ENCODE measurements around the gene GALNT17. TPM values are rescaled to one million over a fixed set of nuclear protein-coding genes. Genes with fewer than 3 reads are reported as not detected.

Gene GALNT17
- total RNA-seq (10 to 100 TPM in 1 of 2 donors, 1 to 10 TPM in 1; 5.8 to 22.4 TPM), polyA plus RNA-seq (1 to 10 TPM; 1.3 to 2.3 TPM)
- long read RNA-seq, donor 1, partial matches to known transcripts = 19 of 42 reads
- long read RNA-seq, donor 1, other reads (novel, unspliced or antisense) = 19 of 42 reads
- long read RNA-seq, donor 2, partial matches to known transcripts = 2 of 9 reads
- long read RNA-seq, donor 2, other reads (novel, unspliced or antisense) = 7 of 9 reads

DNA sequence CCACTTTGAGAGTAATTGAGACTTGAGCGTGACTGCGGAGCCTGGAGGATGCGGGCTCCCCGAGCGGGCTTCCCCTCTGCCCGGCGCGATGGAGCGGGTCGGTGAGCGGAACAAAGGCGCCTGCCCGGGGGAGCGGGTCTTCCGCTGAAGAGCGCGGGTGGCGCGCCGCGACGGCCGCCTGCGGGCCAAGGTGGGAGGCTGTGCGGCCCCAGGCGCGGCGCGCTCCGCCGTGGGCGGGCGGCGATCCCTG lies at the start of gene GALNT17:
TSS of gene GALNT17 (plus strand) at position 18 of the 250 bp plus-strand sequence.
- Histone ChIP-seq H3K27me3 (ENCODE audit: control insufficient read depth in 1 of 2, insufficient read depth in 2 of 2, low read length in 1 of 2) (no peaks in the 10 kb centered on the region), H3K4me3 (ENCODE audit: low read length in 2 of 2) (peak within 1 kb of the TSS; percentile 55 to 56), H3K27ac (ENCODE audit: low read depth in 1 of 2, low read length in 2 of 2) (no peak within 1 kb of the TSS), H3K4me1 (ENCODE audit: control insufficient read depth in 1 of 2, insufficient read depth in 2 of 2, low read length in 2 of 2) (no peaks in the 10 kb centered on the region), H3K36me3 (ENCODE audit: control insufficient read depth in 1 of 2, insufficient read depth in 2 of 2, low read length in 1 of 2) (no peaks in the 10 kb centered on the region), H3K9me3 (ENCODE audit: control insufficient read depth, low read length) (no peaks in the 10 kb centered on the region)
- DNase-seq = no peak
- WGBS, 2 donors = 0 to 1% methylated on average over 15 to 34 of the region's 34 CpGs
- peak; percentile 24 for ATAC-seq (ENCODE audit: low FRiP score)
- intact Hi-C loops (cut with DNase I) = loop anchor here (5.0 to 10.0 kb wide), 5 partner anchors 103 to 603 kb away; no protein-coding TSS in a partner anchor

DNA sequence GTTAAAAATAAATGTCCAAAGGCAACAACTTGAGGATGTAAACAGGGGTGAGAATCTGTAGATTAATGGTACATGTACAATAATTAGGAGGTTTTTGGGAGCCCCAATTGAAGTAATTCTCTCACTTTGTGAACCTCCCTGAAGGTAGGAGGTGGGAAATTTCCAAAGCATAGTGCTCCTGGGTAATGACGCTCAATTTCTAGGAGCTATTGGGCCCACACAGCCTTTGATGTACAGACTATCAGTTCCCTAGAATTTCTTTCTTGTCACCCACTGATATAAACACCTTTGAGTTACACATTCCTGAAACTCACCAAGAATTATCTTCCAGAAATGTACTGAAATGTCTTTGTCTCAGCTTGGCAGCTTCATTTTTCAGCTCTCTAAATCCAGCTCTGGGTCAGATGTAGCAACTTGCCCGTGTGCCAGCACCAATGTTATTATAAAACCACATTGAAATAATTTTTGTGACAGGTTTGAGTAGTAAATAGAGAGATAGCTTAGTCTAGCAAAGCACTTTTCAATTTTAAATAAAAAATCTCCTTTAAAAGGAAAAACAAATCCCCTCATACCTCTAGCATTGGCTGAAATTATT lies 36.6 kb upstream of the GALNT17 start:
- 42 to 44% methylated on average over 2 of the region's 2 CpGs for WGBS, 2 donors
- Histone ChIP-seq H3K36me3 (ENCODE audit: control insufficient read depth in 1 of 2, insufficient read depth in 2 of 2, low read length in 1 of 2) (no peaks in the 10 kb centered on the region), H3K4me1 (ENCODE audit: control insufficient read depth in 1 of 2, insufficient read depth in 2 of 2, low read length in 2 of 2) (no peaks in the 10 kb centered on the region), H3K9me3 (ENCODE audit: control insufficient read depth, low read length) (peaks cover 2% of the 10 kb centered on the region), H3K27ac (ENCODE audit: low read depth in 1 of 2, low read length in 2 of 2) (no peak overlapping the region), H3K27me3 (ENCODE audit: control insufficient read depth in 1 of 2, insufficient read depth in 2 of 2, low read length in 1 of 2) (no peaks in the 10 kb centered on the region), H3K4me3 (ENCODE audit: low read length in 2 of 2) (no peak overlapping the region)
- ATAC-seq (ENCODE audit: low FRiP score) (no peak), DNase-seq (no peak)
- intact Hi-C loops (cut with DNase I) = no loop called here

DNA sequence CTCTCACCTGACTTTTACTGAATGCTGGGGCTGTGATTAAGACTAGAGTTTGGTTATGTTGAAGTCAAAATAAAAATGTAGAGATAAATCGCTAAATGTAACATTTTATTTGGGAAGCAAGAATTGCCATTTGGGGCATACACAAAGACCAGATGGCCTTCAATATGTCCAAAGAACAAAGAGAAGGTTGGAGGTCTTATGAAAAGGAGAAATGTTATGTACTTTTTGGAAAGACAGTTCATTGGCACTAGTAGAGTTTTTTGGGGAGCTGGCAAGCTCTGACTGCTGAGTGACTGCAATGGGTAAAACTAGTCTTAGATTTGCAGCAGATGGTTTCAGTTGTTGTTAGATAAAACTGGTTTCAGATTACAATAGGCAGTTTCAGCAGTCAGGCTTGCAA lies 35.6 kb upstream of the GALNT17 start:
- H3K27ac ChIP-seq (ENCODE audit: low read depth in 1 of 2, low read length in 2 of 2) = no peak overlapping the region
- no peaks in the 10 kb centered on the region for H3K27me3 ChIP-seq (ENCODE audit: control insufficient read depth in 1 of 2, insufficient read depth in 2 of 2, low read length in 1 of 2)
- intact Hi-C loops (cut with DNase I) = no loop called here
- no peak overlapping the region for H3K4me3 ChIP-seq (ENCODE audit: low read length in 2 of 2)
- 74 to 86% methylated on average over 1 of the region's 1 CpG for WGBS, 2 donors
- no peak for DNase-seq
- no peaks in the 10 kb centered on the region for H3K36me3 ChIP-seq (ENCODE audit: control insufficient read depth in 1 of 2, insufficient read depth in 2 of 2, low read length in 1 of 2)
- H3K9me3 ChIP-seq (ENCODE audit: control insufficient read depth, low read length) = peaks cover 2% of the 10 kb centered on the region
- H3K4me1 ChIP-seq (ENCODE audit: control insufficient read depth in 1 of 2, insufficient read depth in 2 of 2, low read length in 2 of 2) = no peaks in the 10 kb centered on the region
- ATAC-seq (ENCODE audit: low FRiP score) = no peak

DNA sequence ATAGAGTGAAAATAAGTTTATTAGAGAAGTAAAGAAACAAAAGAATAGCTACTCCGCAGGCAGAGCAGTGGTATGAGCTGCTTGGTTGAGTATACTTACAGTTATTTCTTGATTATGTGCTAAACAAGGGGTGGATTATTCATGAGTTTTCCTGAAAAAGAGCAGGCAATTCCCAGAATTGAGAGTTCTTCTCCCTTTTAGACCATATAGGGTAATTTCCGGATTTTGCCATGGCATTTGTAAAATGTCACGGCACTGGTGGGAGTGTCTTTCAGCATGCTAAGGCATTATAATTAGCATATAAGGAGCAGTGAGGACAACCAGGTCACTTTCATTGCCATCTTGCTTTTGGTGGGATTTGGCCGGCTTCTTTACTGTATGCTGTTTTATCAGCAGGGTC lies 25.7 kb upstream of the GALNT17 start:
- H3K9me3 ChIP-seq (ENCODE audit: control insufficient read depth, low read length) = no peaks in the 10 kb centered on the region
- WGBS, 2 donors = 80 to 84% methylated on average over 4 of the region's 4 CpGs
- H3K36me3 ChIP-seq (ENCODE audit: control insufficient read depth in 1 of 2, insufficient read depth in 2 of 2, low read length in 1 of 2) = no peaks in the 10 kb centered on the region
- no peak for DNase-seq
- no peak overlapping the region for H3K27ac ChIP-seq (ENCODE audit: low read depth in 1 of 2, low read length in 2 of 2)
- no peak overlapping the region for H3K4me3 ChIP-seq (ENCODE audit: low read length in 2 of 2)
- H3K4me1 ChIP-seq (ENCODE audit: control insufficient read depth in 1 of 2, insufficient read depth in 2 of 2, low read length in 2 of 2) = no peaks in the 10 kb centered on the region
- no peaks in the 10 kb centered on the region for H3K27me3 ChIP-seq (ENCODE audit: control insufficient read depth in 1 of 2, insufficient read depth in 2 of 2, low read length in 1 of 2)
- no peak for ATAC-seq (ENCODE audit: low FRiP score)
- intact Hi-C loops (cut with DNase I) = no loop called here

DNA sequence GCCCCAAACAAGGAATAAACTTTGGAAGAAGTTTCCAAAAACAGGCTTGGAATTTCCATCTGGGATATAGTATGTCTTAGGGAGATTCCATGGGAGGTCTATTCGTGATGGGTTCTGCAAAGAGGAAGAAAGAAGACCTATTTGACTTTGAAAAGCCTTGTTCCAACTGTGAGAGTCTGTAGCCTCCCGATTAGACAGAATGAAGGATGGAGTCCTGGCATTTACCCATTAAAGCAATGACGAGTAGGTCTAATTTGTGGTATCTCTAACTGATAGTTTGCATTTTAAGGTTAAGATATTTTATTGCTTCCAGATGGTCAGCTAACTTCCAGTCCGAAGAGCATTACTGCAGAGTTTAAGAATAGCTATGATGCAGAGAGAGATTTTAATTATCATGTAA lies 19.5 kb upstream of the GALNT17 start:
- Histone ChIP-seq H3K27ac (ENCODE audit: low read depth in 1 of 2, low read length in 2 of 2) (no peak overlapping the region), H3K4me1 (ENCODE audit: control insufficient read depth in 1 of 2, insufficient read depth in 2 of 2, low read length in 2 of 2) (no peaks in the 10 kb centered on the region), H3K4me3 (ENCODE audit: low read length in 2 of 2) (no peak overlapping the region), H3K36me3 (ENCODE audit: control insufficient read depth in 1 of 2, insufficient read depth in 2 of 2, low read length in 1 of 2) (no peaks in the 10 kb centered on the region), H3K27me3 (ENCODE audit: control insufficient read depth in 1 of 2, insufficient read depth in 2 of 2, low read length in 1 of 2) (no peaks in the 10 kb centered on the region), H3K9me3 (ENCODE audit: control insufficient read depth, low read length) (no peaks in the 10 kb centered on the region)
- intact Hi-C loops (cut with DNase I) = no loop called here
- WGBS, 2 donors = 24 to 25% methylated on average over 4 of the region's 4 CpGs
- ATAC-seq (ENCODE audit: low FRiP score) (no peak), DNase-seq (no peak)

DNA sequence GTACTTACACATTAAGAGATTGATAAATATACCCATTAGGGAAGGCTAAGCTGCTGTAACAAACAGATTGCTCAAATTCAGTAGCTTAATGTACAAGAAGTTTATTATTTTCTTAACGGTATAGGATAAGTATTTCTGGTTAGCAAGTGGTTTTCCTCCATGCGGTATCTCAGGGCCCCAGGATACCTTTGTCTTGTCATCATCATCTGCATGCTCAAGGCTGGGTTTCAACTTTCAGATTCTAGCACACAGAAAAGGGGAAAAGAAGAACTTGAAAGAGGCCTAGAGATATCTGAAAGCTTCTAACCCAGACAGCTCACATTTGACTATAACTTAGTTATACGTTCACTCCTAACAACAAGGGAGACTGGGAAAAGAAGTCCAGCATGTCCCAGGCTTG lies 11.8 kb upstream of the GALNT17 start:
- Histone ChIP-seq H3K36me3 (ENCODE audit: control insufficient read depth in 1 of 2, insufficient read depth in 2 of 2, low read length in 1 of 2) (no peaks in the 10 kb centered on the region), H3K27me3 (ENCODE audit: control insufficient read depth in 1 of 2, insufficient read depth in 2 of 2, low read length in 1 of 2) (no peaks in the 10 kb centered on the region), H3K9me3 (ENCODE audit: control insufficient read depth, low read length) (no peaks in the 10 kb centered on the region), H3K4me1 (ENCODE audit: control insufficient read depth in 1 of 2, insufficient read depth in 2 of 2, low read length in 2 of 2) (no peaks in the 10 kb centered on the region), H3K27ac (ENCODE audit: low read depth in 1 of 2, low read length in 2 of 2) (no peak overlapping the region), H3K4me3 (ENCODE audit: low read length in 2 of 2) (no peak overlapping the region)
- intact Hi-C loops (cut with DNase I) = no loop called here
- WGBS, 2 donors = 95 to 96% methylated on average over 3 of the region's 3 CpGs
- DNase-seq (no peak), ATAC-seq (ENCODE audit: low FRiP score) (no peak)

DNA sequence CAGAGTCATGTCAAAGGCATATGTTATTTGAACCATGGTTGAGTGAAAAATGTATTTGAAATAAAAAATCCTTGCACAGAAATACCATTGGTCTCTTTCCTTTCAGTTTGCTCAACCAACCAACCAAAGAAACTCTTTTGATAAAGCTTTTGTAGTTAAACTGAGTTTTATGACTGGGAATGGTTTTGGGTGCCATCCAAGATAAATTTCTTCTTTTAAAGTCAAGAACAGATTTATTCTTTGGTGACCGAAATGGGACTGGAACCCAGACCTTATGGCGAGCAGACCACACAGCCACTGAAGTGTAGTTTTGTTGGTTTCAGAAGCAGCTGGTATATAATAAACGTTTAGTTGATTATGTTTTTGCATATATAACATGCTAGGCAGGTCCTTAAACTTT lies 2.8 kb upstream of the GALNT17 start:
- Histone ChIP-seq H3K9me3 (ENCODE audit: control insufficient read depth, low read length) (no peaks in the 10 kb centered on the region), H3K27me3 (ENCODE audit: control insufficient read depth in 1 of 2, insufficient read depth in 2 of 2, low read length in 1 of 2) (no peaks in the 10 kb centered on the region), H3K4me1 (ENCODE audit: control insufficient read depth in 1 of 2, insufficient read depth in 2 of 2, low read length in 2 of 2) (no peaks in the 10 kb centered on the region), H3K4me3 (ENCODE audit: low read length in 2 of 2) (no peak overlapping the region), H3K36me3 (ENCODE audit: control insufficient read depth in 1 of 2, insufficient read depth in 2 of 2, low read length in 1 of 2) (no peaks in the 10 kb centered on the region), H3K27ac (ENCODE audit: low read depth in 1 of 2, low read length in 2 of 2) (no peak overlapping the region)
- WGBS, 2 donors = 29 to 39% methylated on average over 3 of the region's 3 CpGs
- no peak for ATAC-seq (ENCODE audit: low FRiP score)
- DNase-seq = no peak
- intact Hi-C loops (cut with DNase I) = no loop called here

DNA sequence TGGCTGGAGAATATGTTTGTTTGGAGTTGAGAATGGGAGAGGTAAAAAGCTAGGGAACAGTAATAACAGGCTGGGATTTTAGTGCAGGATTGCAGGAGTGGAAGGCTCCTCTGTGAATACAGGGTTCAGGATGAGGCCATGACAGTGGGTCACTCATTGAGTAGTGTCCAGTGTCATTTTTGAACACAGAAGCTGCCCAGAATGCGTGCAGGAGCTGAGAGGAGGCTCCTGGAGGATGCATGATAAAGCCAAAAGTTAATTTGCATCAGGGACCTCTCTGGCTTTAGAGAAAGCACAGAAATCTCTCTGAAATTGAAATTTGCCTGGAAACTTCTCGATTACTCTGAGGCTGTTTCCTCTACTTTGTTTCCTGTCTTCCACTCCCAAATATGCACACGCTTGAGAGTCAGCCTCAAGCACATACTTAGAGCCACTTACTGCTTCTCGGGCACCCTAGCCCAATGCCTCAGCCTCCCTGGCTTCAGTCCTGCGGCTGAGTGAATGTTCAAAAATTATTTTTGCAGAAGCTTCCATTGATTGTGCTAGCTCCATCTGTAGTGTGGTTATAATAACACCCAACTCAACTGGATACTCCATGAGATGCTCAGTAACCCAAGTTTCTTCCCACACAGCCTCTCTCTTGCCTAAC lies 1.8 kb upstream of the GALNT17 start:
- 46 to 52% methylated on average over 5 of the region's 5 CpGs for WGBS, 2 donors
- ATAC-seq (ENCODE audit: low FRiP score) (no peak), DNase-seq (no peak)
- intact Hi-C loops (cut with DNase I) = loop anchor here (5.0 to 10.0 kb wide), 5 partner anchors 105 to 605 kb away; no protein-coding TSS in a partner anchor
- Histone ChIP-seq H3K27me3 (ENCODE audit: control insufficient read depth in 1 of 2, insufficient read depth in 2 of 2, low read length in 1 of 2) (no peaks in the 10 kb centered on the region), H3K36me3 (ENCODE audit: control insufficient read depth in 1 of 2, insufficient read depth in 2 of 2, low read length in 1 of 2) (no peaks in the 10 kb centered on the region), H3K9me3 (ENCODE audit: control insufficient read depth, low read length) (no peaks in the 10 kb centered on the region), H3K27ac (ENCODE audit: low read depth in 1 of 2, low read length in 2 of 2) (no peak overlapping the region), H3K4me1 (ENCODE audit: control insufficient read depth in 1 of 2, insufficient read depth in 2 of 2, low read length in 2 of 2) (no peaks in the 10 kb centered on the region), H3K4me3 (ENCODE audit: low read length in 2 of 2) (no peak overlapping the region)
